HG03159 (cell line): ENCODE results near the gene DGKI.
A peak's percentile ranks its signal among the peaks of the same experiment; 100 is the strongest.

ENCODE experiments used
- ATAC-seq: cut with Tn5 transposase; IDR thresholded peaks from one replicate; pipeline ENCODE4 v1.9.1; 2021; ENCODE audit warnings: mild to moderate bottlenecking, moderate library complexity; ENCODE audit not compliant: unreplicated experiment

The DGKI gene

GRCh38 chr7:137846827-137847567 is at the start of gene DGKI:
Gene DGKI, minus strand, starts transcription at chr7:137846974.
- no peak for ATAC-seq

- peak; percentile 69 for ATAC-seq
Measured at GRCh38 chr7:137895301-137896221, 48.8 kb upstream of the DGKI start.

- ATAC-seq, result no peak
Measured at GRCh38 chr7:137893143-137893742, 46.5 kb upstream of the DGKI start.

GRCh38 chr7:137891016-137891655 is 44.4 kb upstream of the DGKI start:
- no peak for ATAC-seq

- no peak for ATAC-seq
Measured at GRCh38 chr7:137890449-137890921, 43.7 kb upstream of the DGKI start.

GRCh38 chr7:137888241-137888640 is 41.5 kb upstream of the DGKI start:
- ATAC-seq, result no peak

- no peak for ATAC-seq
Measured at GRCh38 chr7:137886746-137887145, 40.0 kb upstream of the DGKI start.

- ATAC-seq, result no peak
Measured at GRCh38 chr7:137886281-137886680, 39.5 kb upstream of the DGKI start.

- ATAC-seq, result no peak
Measured at GRCh38 chr7:137885678-137886077, 38.9 kb upstream of the DGKI start.

GRCh38 chr7:137882806-137883205 is 36.0 kb upstream of the DGKI start:
- no peak for ATAC-seq

GRCh38 chr7:137882261-137882668 is 35.5 kb upstream of the DGKI start:
- peak; percentile 84 for ATAC-seq

GRCh38 chr7:137881607-137882260 is 35.0 kb upstream of the DGKI start:
- peak; percentile 11 for ATAC-seq

GRCh38 chr7:137880432-137880831 is 33.7 kb upstream of the DGKI start:
- no peak for ATAC-seq

GRCh38 chr7:137879357-137880158 is 32.8 kb upstream of the DGKI start:
- ATAC-seq, result no peak

- ATAC-seq, result no peak
Measured at GRCh38 chr7:137878333-137878961, 31.7 kb upstream of the DGKI start.

GRCh38 chr7:137877027-137877675 is 30.4 kb upstream of the DGKI start:
- ATAC-seq, result no peak

GRCh38 chr7:137875746-137876145 is 29.0 kb upstream of the DGKI start:
- ATAC-seq, result no peak

GRCh38 chr7:137873979-137874777 is 27.4 kb upstream of the DGKI start:
- ATAC-seq, result no peak
